GM21786 (cell line): ENCODE measurements around the gene SEC61B.

Source experiments
- ATAC-seq: cut with Tn5 transposase; IDR thresholded peaks from one replicate; pipeline ENCODE4 v1.9.1; 2021; ENCODE audit not compliant: unreplicated experiment

SEC61B gene

GRCh38 chr9:99221621-99222415 lies at the start of gene SEC61B, which contains the start of gene ALG2:
Gene SEC61B, plus strand, starts transcription at chr9:99222282. Its CDS starts 82 bp downstream, at chr9:99222364.
Gene ALG2, minus strand, starts transcription at chr9:99221942. Its CDS starts 48 bp downstream, at chr9:99221894.
- peak; percentile 92 for ATAC-seq

DNA sequence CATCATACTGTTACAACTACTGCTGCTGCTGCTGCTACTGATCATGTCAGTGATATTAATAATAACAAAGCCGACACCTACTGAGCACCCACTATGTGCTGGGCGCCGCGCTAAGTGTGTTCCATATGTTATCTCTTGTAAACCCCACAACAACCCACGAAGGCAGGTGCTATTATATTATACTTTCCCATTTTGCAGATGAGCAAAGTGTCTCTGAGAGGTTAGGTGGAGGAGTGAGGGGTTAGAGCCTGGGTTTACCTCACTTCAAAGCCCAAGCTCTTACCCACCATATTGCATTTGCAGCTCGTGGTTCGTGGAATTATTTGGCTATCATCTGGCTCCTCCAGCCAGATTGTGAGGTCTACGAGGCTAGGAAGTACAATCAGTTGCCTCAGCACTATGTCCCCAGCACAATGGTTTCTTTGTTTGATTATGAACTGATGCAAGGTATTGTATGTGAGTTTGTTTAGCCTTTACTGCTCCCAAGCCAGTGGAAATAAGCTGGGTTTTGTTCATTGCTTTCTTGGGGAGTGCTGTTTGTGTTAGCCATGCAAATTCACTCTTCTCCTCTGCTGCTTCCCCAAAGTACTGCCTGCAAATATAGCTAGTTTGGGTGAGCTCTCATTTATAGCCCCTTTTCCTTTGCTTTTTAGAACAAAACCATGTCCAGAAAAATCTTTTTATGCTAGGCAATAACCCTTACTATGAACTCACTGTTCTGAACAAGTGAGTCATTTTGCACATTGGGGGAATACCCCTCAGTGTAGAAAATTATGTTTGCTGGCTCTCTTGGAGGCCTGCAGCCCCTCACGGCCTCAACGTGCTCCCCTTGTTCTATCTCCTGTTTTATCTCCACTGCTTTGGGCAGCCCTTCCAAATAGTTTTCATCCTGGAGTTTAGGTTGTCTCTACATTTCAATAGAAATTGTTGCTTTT lies 48.2 kb upstream of the SEC61B start:
- peak; percentile 70 for ATAC-seq

- ATAC-seq = no peak
Measured at GRCh38 chr9:99176527-99177013, 45.5 kb upstream of the SEC61B start.

DNA sequence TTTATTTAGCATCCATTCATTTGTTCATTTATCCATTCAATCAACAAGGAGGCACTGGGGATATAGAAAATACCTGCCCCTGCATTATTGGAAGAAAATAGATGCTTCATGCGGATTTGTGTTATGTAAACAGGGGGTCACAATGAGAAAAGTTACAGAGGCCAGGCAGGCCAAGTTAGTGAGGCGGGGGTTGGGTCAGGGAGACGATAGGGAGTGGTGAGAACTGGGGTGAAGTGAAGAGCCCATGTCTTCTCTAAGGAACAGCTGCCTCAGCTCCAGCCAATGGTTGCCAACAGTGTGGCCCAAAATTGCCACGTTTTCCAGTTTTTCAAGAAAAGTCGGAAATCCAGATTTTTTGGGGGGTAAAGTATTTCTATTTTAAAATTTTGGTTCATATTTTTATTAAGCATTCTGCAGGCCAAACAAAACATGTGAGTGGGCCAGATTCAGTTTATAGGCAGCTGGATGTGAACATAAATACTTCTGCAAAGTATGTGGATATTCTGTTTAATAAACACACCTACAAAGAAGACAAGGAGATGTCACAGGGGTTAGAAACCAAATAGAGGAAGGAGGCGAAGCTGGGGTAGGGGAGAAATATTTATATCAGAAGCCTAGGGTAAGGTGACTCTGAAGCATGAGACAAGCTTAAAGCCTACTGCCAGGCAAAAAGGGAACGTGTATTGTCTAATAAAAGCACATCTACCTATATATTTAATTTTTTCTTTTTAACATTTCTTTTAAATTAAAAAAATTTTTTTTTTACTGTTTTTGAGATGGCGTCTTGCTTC lies 44.3 kb upstream of the SEC61B start:
- ATAC-seq = no peak

DNA sequence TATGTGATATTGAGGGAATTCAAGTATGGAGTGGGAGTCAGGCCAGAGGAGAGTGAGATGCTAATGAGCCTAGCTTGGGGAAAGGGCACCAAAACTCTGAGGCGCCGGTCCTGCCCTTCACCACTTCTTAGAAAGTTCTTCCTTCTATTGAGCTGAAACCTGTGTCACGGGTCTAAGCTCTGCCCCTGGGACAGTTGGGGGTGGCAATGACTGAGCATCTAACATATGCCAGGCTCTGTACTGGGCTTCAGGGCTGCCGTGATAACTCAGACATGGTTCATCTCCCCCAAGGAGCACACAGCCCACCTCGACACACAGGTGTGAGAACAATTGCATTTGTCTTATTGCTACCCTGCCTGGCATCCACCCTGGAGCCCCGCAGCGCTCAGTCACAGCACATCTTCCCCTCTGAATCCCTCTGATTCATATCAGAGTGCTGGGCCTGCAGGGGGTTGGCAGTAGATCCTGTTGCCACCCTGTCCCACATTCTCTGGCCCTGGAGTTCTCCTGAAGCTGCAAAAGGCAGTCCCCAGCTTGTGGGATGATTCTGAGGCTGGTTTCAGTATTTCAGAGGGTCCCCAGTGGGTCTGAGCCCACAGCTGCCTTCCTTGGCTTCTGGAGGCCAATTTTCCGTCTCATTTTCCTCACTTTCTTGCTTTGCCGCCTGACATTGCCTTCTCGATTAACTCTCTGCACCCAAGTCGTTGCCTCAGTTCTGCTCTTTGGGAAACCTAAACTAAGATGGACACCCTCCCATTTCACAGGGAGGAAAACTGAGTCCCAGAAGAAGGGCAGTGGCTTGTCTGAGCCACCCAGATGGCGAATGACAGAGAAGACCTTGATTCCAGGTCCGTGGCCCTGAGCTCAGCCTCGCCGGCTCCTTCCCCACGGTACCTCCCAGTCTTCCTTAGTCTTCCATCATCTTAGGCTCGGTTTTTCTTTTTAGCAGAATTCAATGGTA lies 42.9 kb upstream of the SEC61B start:
- ATAC-seq = no peak

DNA sequence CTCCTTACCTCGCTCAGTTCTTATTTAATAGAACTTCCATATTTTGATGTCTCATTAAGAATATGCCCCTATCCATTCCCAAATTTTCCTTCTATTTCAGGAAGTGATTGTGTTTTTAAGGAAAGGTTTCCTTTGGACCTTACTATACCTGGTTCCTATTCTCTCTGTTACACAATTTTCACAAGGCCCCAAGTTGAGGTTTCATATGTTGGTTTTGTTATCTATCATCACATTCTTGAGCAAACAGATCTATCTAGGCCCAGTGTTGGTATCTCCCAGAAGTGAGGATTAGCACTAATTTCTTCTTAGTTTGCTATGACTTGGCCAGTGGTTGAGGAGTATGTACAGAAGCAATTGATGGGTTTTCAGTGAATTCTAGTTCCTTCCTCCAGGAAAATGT lies 41.9 kb upstream of the SEC61B start:
- peak; percentile 39 for ATAC-seq

DNA sequence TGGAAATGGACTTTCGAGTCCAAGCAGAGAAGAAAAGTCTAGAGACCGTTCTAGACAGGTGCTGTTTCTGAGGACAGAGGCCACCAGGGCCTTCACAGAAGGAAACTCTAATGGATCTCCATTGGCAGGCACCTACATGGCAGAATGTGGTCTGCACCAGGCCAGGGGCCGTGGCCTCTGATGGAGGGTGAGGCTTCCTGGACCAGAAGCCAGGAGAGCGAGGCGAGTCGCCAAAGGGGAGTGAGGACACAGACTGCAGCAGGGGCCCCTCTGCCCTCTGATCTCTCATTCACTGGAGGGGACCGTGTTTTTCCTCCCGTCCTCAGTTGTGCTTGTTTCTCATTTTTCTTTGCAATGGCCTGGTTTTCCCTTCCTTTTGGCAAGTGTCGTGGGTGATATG lies 41.4 kb upstream of the SEC61B start:
- no peak for ATAC-seq

GRCh38 chr9:99181206-99181605 lies 40.9 kb upstream of the SEC61B start:
- ATAC-seq = no peak

DNA sequence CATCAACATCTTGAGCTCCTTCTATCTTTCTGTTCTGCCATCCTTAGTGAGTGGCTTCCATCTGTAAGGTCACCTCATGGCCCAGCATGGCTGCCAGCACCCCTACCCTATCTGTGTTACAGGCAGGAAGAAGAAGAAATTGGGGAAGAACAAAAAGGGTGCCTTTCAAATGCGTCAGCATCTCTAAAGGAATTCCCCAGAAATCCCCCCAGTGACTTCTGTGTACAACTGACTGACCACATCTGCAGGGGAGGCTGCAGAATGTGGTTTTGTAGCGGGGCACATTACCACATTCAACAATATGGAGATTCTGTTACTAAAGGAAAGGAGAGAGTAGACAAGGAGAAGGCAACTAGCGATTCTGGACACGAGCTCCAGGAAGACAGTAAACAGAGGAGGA lies 40.5 kb upstream of the SEC61B start:
- ATAC-seq = peak; percentile 49

- ATAC-seq = no peak
Measured at GRCh38 chr9:99182356-99182755, 39.7 kb upstream of the SEC61B start.

DNA sequence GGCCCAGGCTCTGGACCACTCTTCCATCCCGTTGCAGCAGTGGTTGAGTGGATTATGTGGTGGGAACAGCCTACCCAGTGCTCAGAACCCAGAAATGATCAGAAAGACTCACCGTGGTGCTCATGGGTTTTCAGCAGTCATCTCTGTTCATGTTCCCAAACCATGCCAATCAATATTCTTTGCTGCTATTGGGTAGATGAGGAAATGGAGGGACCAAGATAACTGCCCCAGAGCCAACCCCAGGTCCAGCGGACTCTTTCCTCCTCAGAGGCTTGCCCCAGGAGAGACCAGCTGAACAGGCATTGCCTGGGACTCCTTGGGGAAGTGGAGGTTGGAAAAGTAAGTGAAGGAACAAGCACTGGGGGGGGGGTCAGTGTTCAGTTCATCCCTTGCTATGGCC lies 38.5 kb upstream of the SEC61B start:
- no peak for ATAC-seq

GRCh38 chr9:99184110-99184474 lies 38.0 kb upstream of the SEC61B start:
- ATAC-seq = no peak

GRCh38 chr9:99184475-99185347 lies 37.4 kb upstream of the SEC61B start:
- ATAC-seq = peak; percentile 44

GRCh38 chr9:99185348-99185632 lies 36.8 kb upstream of the SEC61B start:
- ATAC-seq = no peak

DNA sequence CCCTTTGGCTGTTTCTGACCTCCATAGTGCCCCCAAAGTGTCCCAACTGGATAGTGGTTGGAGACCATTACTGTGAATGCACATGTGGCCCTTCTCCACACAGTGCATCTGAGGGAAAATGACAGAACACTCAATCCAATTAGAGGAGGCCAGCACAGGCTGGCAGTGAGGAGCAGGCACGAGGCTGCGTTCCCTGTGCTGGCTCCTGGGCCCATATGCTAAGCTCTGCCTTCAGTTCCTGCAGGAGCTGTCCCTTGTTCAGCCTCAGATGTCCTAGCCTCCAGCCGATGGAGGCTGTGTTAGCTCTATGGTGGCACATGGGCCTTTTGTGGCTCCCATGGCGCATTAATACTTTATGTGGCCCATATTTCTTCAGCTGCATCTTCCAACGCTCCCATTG lies 36.1 kb upstream of the SEC61B start:
- ATAC-seq = no peak

DNA sequence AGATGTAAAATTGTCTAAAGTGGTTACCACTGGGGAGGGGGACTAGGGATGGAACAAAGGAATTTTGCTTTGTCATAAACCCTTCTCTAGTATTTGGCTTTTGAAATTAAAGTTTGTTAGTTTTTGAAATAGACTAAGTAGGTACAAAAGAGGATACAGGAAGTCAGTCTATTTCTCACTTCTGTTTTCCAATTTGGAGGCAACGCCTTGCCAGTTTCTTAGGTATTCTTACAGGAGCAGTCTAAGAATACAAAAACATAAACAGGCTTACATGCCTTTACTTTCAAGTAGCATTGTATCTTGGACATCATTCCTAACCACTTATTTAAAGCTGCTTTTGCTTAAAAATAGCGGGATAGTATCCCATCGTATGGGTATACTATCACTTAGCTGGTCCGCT lies 34.8 kb upstream of the SEC61B start:
- ATAC-seq = no peak

- ATAC-seq = no peak
Measured at GRCh38 chr9:99189186-99189585, 32.9 kb upstream of the SEC61B start.

GRCh38 chr9:99189887-99190596 lies 32.0 kb upstream of the SEC61B start:
- ATAC-seq = no peak
